Gastrocnemius medialis (tissue), 4 donors: ENCODE data around the gene ZNF483. TPM values are rescaled to one million over a fixed set of nuclear protein-coding genes. Genes with fewer than 3 reads are reported as not detected.
"Not testable (repeated sequence)": the region's sequence is repeated elsewhere in the genome, so short reads cannot be mapped to it uniquely, and the experiment has no call there.

Experiments used
- ATAC-seq, 2 donors: fragments of 150-250 bp; one replicate each; pipeline ENCODE4 v1.9.1; 2016
- DNase-seq, 2 donors: peaks; one replicate each; pipeline ENCODE4 v3.0.0-alpha.2; 2019
- H3K27ac ChIP-seq, 4 donors: fragments of 200-600 bp; sonication (generic); 1 replicate in 1 of 4; 2 replicates in 3 of 4; pipeline ENCODE4 v1.5.1; 2016 to 2018; ENCODE audit warnings: mild to moderate bottlenecking in 2 of 4, moderate library complexity in 1 of 4
- H3K27me3 ChIP-seq, 3 donors: fragments of 200-600 bp; sonication (generic) in 2 of 3; 1 replicate in 1 of 3; 2 replicates in 2 of 3; pipeline versions ENCODE4 v1.5.1 to v1.6.0; 2016 to 2019; ENCODE audit warnings: mild to moderate bottlenecking in 1 of 3, moderate library complexity in 1 of 3
- H3K36me3 ChIP-seq, 2 donors: fragments of 200-600 bp; sonication (generic) in 1 of 2; one replicate each; pipeline ENCODE4 v1.5.1; 2017 to 2018
- H3K4me1 ChIP-seq, 2 donors: fragments of 200-600 bp; sonication (generic) in 1 of 2; one replicate each; pipeline ENCODE4 v1.5.1; 2016 to 2017; ENCODE audit warnings: mild to moderate bottlenecking in 2 of 2
- H3K4me3 ChIP-seq, 4 donors: fragments of 200-600 bp; sonication (generic) in 3 of 4; 1 replicate in 1 of 4; 2 replicates in 3 of 4; pipeline ENCODE4 v1.5.1; 2016 to 2019; ENCODE audit warnings: mild to moderate bottlenecking in 2 of 4
- H3K9me3 ChIP-seq, 3 donors: fragments of 200-600 bp; sonication (generic) in 2 of 3; 1 replicate in 1 of 3; 2 replicates in 2 of 3; pipeline ENCODE4 v1.5.1; 2016 to 2019
- CTCF ChIP-seq, 5 experiments: fragments of 450-650 bp in 3 of 5; fragments of 200-600 bp in 2 of 5; sonication (generic) in 2 of 5; IDR thresholded peaks in 4 of 5; conservative IDR thresholded peaks in 1 of 5; 1 replicate in 4 of 5; 2 replicates in 1 of 5; pipeline ENCODE4 v1.5.1; 2016 to 2019; ENCODE audit warnings: antibody characterized with exemption in 5 of 5, mild to moderate bottlenecking in 3 of 5, moderate library complexity in 3 of 5
- POLR2A ChIP-seq, 2 donors: fragments of 450-650 bp; IDR thresholded peaks; one replicate each; pipeline ENCODE4 v1.6.1; 2017; ENCODE audit warnings: antibody characterized with exemption in 2 of 2, mild to moderate bottlenecking in 2 of 2, moderate library complexity in 2 of 2
- in situ Hi-C, 4 donors: fragments of 200-750 bp; cut with MboI; loops; one replicate each; pipeline versions ENCODE4 v1.15.0 to v1.8.0; 2017; ENCODE audit warnings: low sequenced_read_pairs in 4 of 4
- intact Hi-C: fragments of 100-400 bp; cut with DNase I; formaldehyde crosslinking; loops from one replicate; pipeline ENCODE4 v1.15.1; 2023; ENCODE audit warnings: low total_unique reads
- total RNA-seq, 4 donors: library from RNA; depleted of rRNA; stranded (reverse); fragments of >200 nt; gene quantifications; one replicate each; pipeline versions ENCODE4 v1.1.0 to v1.2.3, GENCODE V29; 2016

The ZNF483 gene
- total RNA-seq, 4 donors from 2014 or later, result 0.12 to 0.82 (median 0.21) TPM

- Histone ChIP-seq H3K9me3 (no peaks in the 10 kb centered on the region), H3K4me3 (no peak overlapping the region), H3K27ac (no peak overlapping the region), H3K4me1 (no peaks in the 10 kb centered on the region), H3K27me3 (no peaks in the 10 kb centered on the region), H3K36me3 (no peaks in the 10 kb centered on the region)
- in situ Hi-C loops, result no loop called here
- intact Hi-C loops, result loop anchor here (5.0 kb wide), 1 partner anchor 649 kb away; no protein-coding TSS in a partner anchor
- DNase-seq (no peak), ATAC-seq (no peak)
- TF ChIP-seq CTCF (IDR thresholded peaks at IDR 0.05 in 4 of 5, conservative IDR thresholded peaks at IDR 0.05 in 1 of 5) (no peak), POLR2A (IDR thresholded peaks at IDR 0.05) (no peak)
These were observed 23.9 kb upstream of the ZNF483 start for GRCh38 chr9:111501005-111501562.

- intact Hi-C loops, result loop anchor here (5.0 kb wide), 1 partner anchor 649 kb away; no protein-coding TSS in a partner anchor
- no peak for TF ChIP-seq CTCF (IDR thresholded peaks at IDR 0.05 in 4 of 5, conservative IDR thresholded peaks at IDR 0.05 in 1 of 5)
- TF ChIP-seq POLR2A (IDR thresholded peaks at IDR 0.05), result no peak
- H3K4me3 ChIP-seq, result no peak overlapping the region
- in situ Hi-C loops, result no loop called here
- H3K36me3 ChIP-seq, result no peaks in the 10 kb centered on the region
- H3K9me3 ChIP-seq, result no peaks in the 10 kb centered on the region
- H3K27ac ChIP-seq, result no peak overlapping the region
- no peaks in the 10 kb centered on the region for H3K27me3 ChIP-seq
- ATAC-seq (no peak), DNase-seq (no peak)
- H3K4me1 ChIP-seq, result no peaks in the 10 kb centered on the region
These were observed 23.3 kb upstream of the ZNF483 start for GRCh38 chr9:111501648-111502047.

GRCh38 chr9:111502506-111502905, 22.5 kb upstream of the ZNF483 start:
- Histone ChIP-seq H3K4me1 (no peaks in the 10 kb centered on the region), H3K36me3 (no peaks in the 10 kb centered on the region), H3K27ac (no peak overlapping the region), H3K9me3 (no peaks in the 10 kb centered on the region), H3K27me3 (no peaks in the 10 kb centered on the region), H3K4me3 (no peak overlapping the region)
- DNase-seq (no peak), ATAC-seq (no peak)
- in situ Hi-C loops (no loop called here), intact Hi-C loops (loop anchor here (5.0 kb wide), 1 partner anchor 650 kb away; no protein-coding TSS in a partner anchor)
- TF ChIP-seq POLR2A (IDR thresholded peaks at IDR 0.05), result no peak
- TF ChIP-seq CTCF (IDR thresholded peaks at IDR 0.05 in 4 of 5, conservative IDR thresholded peaks at IDR 0.05 in 1 of 5), result no peak

- in situ Hi-C loops, H3K27me3 ChIP-seq, H3K36me3 ChIP-seq, DNase-seq, H3K4me1 ChIP-seq, intact Hi-C loops, H3K9me3 ChIP-seq, H3K4me3 ChIP-seq, ATAC-seq, H3K27ac ChIP-seq: not testable (repeated sequence)
These were observed 13.4 kb upstream of the ZNF483 start for GRCh38 chr9:111511581-111511980.

- Histone ChIP-seq H3K9me3 (no peaks in the 10 kb centered on the region), H3K36me3 (no peaks in the 10 kb centered on the region), H3K4me3 (no peak overlapping the region), H3K4me1 (no peaks in the 10 kb centered on the region), H3K27me3 (no peaks in the 10 kb centered on the region), H3K27ac (no peak overlapping the region)
- intact Hi-C loops (no loop called here), in situ Hi-C loops (no loop called here)
- DNase-seq (no peak), ATAC-seq (no peak)
- TF ChIP-seq POLR2A (IDR thresholded peaks at IDR 0.05) (no peak), CTCF (IDR thresholded peaks at IDR 0.05 in 4 of 5, conservative IDR thresholded peaks at IDR 0.05 in 1 of 5) (no peak)
These were observed 10.0 kb upstream of the ZNF483 start for GRCh38 chr9:111514967-111515366.
